Upper lobe of left lung (tissue), 6 donors: Measurements from ENCODE around the gene SNX30. TPM values are rescaled to one million over a fixed set of nuclear protein-coding genes. Genes with fewer than 3 reads are reported as not detected.
A peak's percentile ranks its signal among the peaks of the same experiment; 100 is the strongest.

Experiments
- ATAC-seq, 2 donors: fragments of 200-7000 bp; cut with Tn5 transposase; one replicate each; pipeline ENCODE4 v1.9.1; 2022; ENCODE audit warnings: mild to moderate bottlenecking in 2 of 2, moderate library complexity in 2 of 2; ENCODE audit not compliant: low FRiP score in 2 of 2
- DNase-seq, 2 donors: peaks; one replicate each; pipeline ENCODE4 v3.0.0-alpha.2; 2019 to 2020
- H3K27ac ChIP-seq, 4 donors: fragments of 200-600 bp; sonication (generic); one replicate each; pipeline ENCODE4 v1.5.1; 2016 to 2019
- H3K27me3 ChIP-seq, 4 donors: fragments of 200-600 bp; sonication (generic); one replicate each; pipeline ENCODE4 v1.5.1; 2017 to 2019
- H3K36me3 ChIP-seq, 4 donors: fragments of 200-600 bp; sonication (generic); one replicate each; pipeline ENCODE4 v1.5.1; 2016 to 2019
- H3K4me1 ChIP-seq, 4 donors: fragments of 200-600 bp; sonication (generic); one replicate each; pipeline ENCODE4 v1.5.1; 2018 to 2019
- H3K4me3 ChIP-seq, 4 donors: fragments of 200-600 bp; sonication (generic); one replicate each; pipeline ENCODE4 v1.5.1; 2017 to 2019; ENCODE audit warnings: mild to moderate bottlenecking in 2 of 4, moderate library complexity in 1 of 4
- H3K9me3 ChIP-seq, 4 donors: fragments of 200-600 bp; sonication (generic); one replicate each; pipeline ENCODE4 v1.5.1; 2018 to 2019
- CTCF ChIP-seq, 6 experiments: fragments of 450-650 bp in 4 of 6; fragments of 200-600 bp in 2 of 6; sonication (generic) in 2 of 6; IDR thresholded peaks; one replicate each; pipeline ENCODE4 v1.5.1; 2016 to 2019; ENCODE audit warnings: antibody characterized with exemption in 6 of 6
- EP300 ChIP-seq, 4 donors: sonication (generic); formaldehyde crosslinking; IDR thresholded peaks; one replicate each; pipeline ENCODE4 v1.5.1; 2017; ENCODE audit warnings: antibody characterized with exemption in 4 of 4, control low read depth in 2 of 4
- POLR2A ChIP-seq, 4 donors: fragments of 450-650 bp; IDR thresholded peaks; one replicate each; pipeline ENCODE4 v1.5.1; 2016 to 2017; ENCODE audit warnings: antibody characterized with exemption in 4 of 4, mild to moderate bottlenecking in 2 of 4
- POLR2AphosphoS5 ChIP-seq, 2 donors: sonication (generic); formaldehyde crosslinking; IDR thresholded peaks; one replicate each; pipeline ENCODE4 v1.5.1; 2017; ENCODE audit warnings: antibody characterized with exemption in 2 of 2
- WGBS, 2 donors: methylation state at CpG; one replicate each; pipeline ENCODE4 v1.1.5; 2017 to 2018; 5-methylcytosine and 5-hydroxymethylcytosine counted together
- total RNA-seq, 6 donors: library from RNA; depleted of rRNA in 4 of 6; stranded (reverse); fragments of >200 nt in 4 of 6; gene quantifications; one replicate each; pipeline versions ENCODE4 v1.1.0 to v1.2.1, GENCODE V29; 2016 to 2021
- donor health status: DM: no; HTN: no; CAD: no; lungs with moderate emphysema.
- donor health status: DM: no; HTN: yes; CAD: no; lungs with severe emphysema.

Gene SNX30
- total RNA-seq, 6 donors from 2014 or later: 46.9 to 80.1 (median 72.2) TPM

- DNase-seq (no peak), ATAC-seq (no peak)
- TF ChIP-seq POLR2AphosphoS5 (IDR thresholded peaks at IDR 0.05) (no peak), EP300 (IDR thresholded peaks at IDR 0.05) (no peak), POLR2A (IDR thresholded peaks at IDR 0.05) (no peak), CTCF (IDR thresholded peaks at IDR 0.05) (no peak)
- peaks cover 17 to 32% (median 28%) of the 10 kb centered on the region in 4 donors for H3K4me1 ChIP-seq
- no peaks in the 10 kb centered on the region for H3K27me3 ChIP-seq
- no peak overlapping the region for H3K4me3 ChIP-seq
- no peaks in the 10 kb centered on the region for H3K36me3 ChIP-seq
- peak overlapping the region in 1 of 4 donors; percentile 49 for H3K27ac ChIP-seq
- no peaks in the 10 kb centered on the region for H3K9me3 ChIP-seq
- WGBS, 2 donors: 94 to 98% methylated on average over 6 of the region's 6 CpGs
These were observed 61.0 kb downstream of the SNX30 start for GRCh38 chr9:112811518-112811917.

GRCh38 chr9:112815868-112816267, 65.3 kb downstream of the SNX30 start:
- Histone ChIP-seq H3K4me3 (no peak overlapping the region), H3K9me3 (no peaks in the 10 kb centered on the region), H3K36me3 (peaks cover 0 to 5% (median 0%) of the 10 kb centered on the region in 4 donors), H3K27me3 (no peaks in the 10 kb centered on the region), H3K4me1 (peaks cover 10 to 41% (median 19%) of the 10 kb centered on the region in 4 donors), H3K27ac (peak overlapping the region in 2 of 4 donors; percentile 31 to 46)
- DNase-seq: no peak
- no peak for ATAC-seq
- 83 to 90% methylated on average over 8 of the region's 8 CpGs for WGBS, 2 donors
- TF ChIP-seq EP300 (IDR thresholded peaks at IDR 0.05): no peak
- no peak for TF ChIP-seq CTCF (IDR thresholded peaks at IDR 0.05)
- no peak for TF ChIP-seq POLR2AphosphoS5 (IDR thresholded peaks at IDR 0.05)
- TF ChIP-seq POLR2A (IDR thresholded peaks at IDR 0.05): no peak

- ATAC-seq (no peak), DNase-seq (no peak)
- Histone ChIP-seq H3K4me1 (peaks cover 10 to 35% (median 21%) of the 10 kb centered on the region in 4 donors), H3K27ac (peak overlapping the region in 2 of 4 donors; percentile 28 to 67), H3K36me3 (peaks cover 0 to 5% (median 0%) of the 10 kb centered on the region in 4 donors), H3K27me3 (no peaks in the 10 kb centered on the region), H3K9me3 (no peaks in the 10 kb centered on the region), H3K4me3 (no peak overlapping the region)
- WGBS, 2 donors: 86 to 89% methylated on average over 5 of the region's 5 CpGs
- TF ChIP-seq POLR2A (IDR thresholded peaks at IDR 0.05): no peak
- TF ChIP-seq POLR2AphosphoS5 (IDR thresholded peaks at IDR 0.05): no peak
- TF ChIP-seq EP300 (IDR thresholded peaks at IDR 0.05): no peak
- no peak for TF ChIP-seq CTCF (IDR thresholded peaks at IDR 0.05)
These were observed 67.3 kb downstream of the SNX30 start for GRCh38 chr9:112817860-112818203.

GRCh38 chr9:112819635-112820496, 69.3 kb downstream of the SNX30 start:
- Histone ChIP-seq H3K4me1 (peaks cover 10 to 35% (median 21%) of the 10 kb centered on the region in 4 donors), H3K36me3 (peaks cover 0 to 5% (median 0%) of the 10 kb centered on the region in 4 donors), H3K27ac (peak overlapping the region in 1 of 4 donors; percentile 28), H3K9me3 (no peaks in the 10 kb centered on the region), H3K27me3 (no peaks in the 10 kb centered on the region), H3K4me3 (no peak overlapping the region)
- ATAC-seq (peak; percentile 88 to 90), DNase-seq (peak in 1 of 2 donors; percentile 48)
- no peak for TF ChIP-seq POLR2A (IDR thresholded peaks at IDR 0.05)
- peak; percentile 46 to 68 (median 56) for TF ChIP-seq CTCF (IDR thresholded peaks at IDR 0.05)
- peak in 1 of 2 donors; percentile 15 for TF ChIP-seq POLR2AphosphoS5 (IDR thresholded peaks at IDR 0.05)
- WGBS, 2 donors: 45 to 57% methylated on average over 7 of the region's 7 CpGs
